ENCODE measurements around the gene METTL6.
"Not testable (repeated sequence)": the region's sequence is repeated elsewhere in the genome, so short reads cannot be mapped to it uniquely, and the experiment has no call there.

METTL6 gene

DNA sequence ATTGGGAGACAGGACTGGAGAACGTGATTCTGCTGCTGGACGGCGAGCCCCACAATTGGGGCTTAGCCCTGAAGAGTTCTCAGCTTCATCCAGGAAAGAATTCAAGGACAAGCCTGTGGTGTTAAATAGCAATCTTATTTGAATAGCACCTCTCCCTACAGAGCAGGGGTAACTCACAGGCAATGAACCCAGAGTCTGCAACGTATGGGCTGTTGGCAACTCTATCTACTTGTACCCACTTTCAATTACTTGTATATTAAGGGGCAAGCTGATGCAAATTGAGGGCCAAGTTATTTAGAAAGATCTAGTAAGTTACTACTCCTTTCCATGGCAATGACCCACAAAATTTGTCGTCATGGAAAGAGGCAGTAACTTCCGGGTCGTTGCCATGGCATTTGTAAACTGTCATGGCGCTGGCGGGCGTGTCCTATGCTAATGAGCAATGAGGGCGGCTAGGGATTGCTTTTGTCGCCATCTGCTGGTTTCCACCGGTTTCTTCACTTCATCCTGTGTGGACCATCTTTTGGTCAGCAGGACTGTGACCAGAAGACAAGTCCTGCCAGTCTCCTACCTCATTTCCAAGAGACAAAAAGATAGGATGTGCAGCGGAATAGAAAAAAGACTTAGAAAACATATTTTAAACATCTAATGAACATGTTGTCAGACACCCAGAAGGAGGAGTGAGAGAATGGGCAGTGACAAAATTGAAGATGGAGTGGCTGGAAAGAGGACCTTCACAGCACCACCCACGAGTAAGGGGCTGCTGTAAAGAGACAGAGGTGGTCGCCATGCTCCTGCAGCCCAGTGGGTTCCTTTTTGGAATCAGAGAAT, 49.2 kb downstream of the METTL6 start:
- TF ChIP-seq, protein P1, sequence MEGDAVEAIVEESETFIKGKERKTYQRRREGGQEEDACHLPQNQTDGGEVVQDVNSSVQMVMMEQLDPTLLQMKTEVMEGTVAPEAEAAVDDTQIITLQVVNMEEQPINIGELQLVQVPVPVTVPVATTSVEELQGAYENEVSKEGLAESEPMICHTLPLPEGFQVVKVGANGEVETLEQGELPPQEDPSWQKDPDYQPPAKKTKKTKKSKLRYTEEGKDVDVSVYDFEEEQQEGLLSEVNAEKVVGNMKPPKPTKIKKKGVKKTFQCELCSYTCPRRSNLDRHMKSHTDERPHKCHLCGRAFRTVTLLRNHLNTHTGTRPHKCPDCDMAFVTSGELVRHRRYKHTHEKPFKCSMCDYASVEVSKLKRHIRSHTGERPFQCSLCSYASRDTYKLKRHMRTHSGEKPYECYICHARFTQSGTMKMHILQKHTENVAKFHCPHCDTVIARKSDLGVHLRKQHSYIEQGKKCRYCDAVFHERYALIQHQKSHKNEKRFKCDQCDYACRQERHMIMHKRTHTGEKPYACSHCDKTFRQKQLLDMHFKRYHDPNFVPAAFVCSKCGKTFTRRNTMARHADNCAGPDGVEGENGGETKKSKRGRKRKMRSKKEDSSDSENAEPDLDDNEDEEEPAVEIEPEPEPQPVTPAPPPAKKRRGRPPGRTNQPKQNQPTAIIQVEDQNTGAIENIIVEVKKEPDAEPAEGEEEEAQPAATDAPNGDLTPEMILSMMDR (IDR thresholded peaks at IDR 0.05; ENCODE audit: low read depth, low read length) = peak; percentile 87
- DNase-seq (ENCODE audit: extremely low read depth, low read depth) = peak; percentile 72

DNA sequence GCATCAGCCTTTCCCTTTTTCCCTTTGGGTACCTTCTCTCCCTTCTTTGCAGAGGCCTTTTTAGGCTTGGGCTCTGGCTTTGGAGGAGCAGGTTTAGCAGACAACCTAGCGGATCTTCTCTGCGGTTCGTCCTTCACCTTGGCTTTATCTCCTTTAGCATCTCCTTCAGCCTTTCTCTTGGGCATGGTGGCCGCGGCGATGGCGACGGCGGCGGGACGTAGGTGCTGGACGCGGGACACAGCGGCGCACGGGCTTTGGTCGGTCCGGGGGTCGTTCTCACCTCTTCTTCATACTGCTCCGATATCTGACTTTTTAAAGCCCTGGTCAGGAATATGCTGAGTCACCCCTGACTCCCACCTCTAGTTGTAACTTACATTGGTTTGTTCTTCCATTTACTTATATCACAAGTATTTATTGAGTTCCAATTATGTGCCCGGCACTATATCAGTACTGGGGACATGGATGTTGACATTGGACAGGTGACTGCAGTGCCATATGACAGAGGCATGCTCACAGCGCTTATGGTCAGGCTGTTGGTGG, 51.8 kb downstream of the METTL6 start:
- DNase-seq (ENCODE audit: extremely low read depth, low read depth) = no peak
- TF ChIP-seq, protein P1 (IDR thresholded peaks at IDR 0.05; ENCODE audit: low read depth, low read length) = no peak

DNA sequence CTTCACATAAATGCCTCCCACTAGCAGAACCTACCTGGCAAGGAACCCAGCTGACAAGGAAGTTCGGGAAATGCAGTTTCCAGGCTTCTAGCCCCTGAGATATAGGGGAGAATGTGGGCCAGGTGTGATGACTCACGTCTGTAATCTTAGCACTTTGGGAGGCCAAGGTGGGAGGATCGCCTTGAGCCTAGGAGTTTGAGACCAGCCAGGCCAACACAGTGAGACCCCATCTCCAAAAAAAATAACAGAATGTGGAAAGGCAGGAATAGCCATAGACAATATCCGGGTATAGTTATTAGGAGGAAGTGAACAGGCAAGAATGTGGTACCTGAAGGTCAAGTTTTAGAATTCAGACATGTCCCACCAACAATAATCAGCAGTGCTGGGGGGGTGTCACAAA, 54.4 kb downstream of the METTL6 start:
- DNase-seq (ENCODE audit: extremely low read depth, low read depth) = no peak
- TF ChIP-seq, protein P1 (IDR thresholded peaks at IDR 0.05; ENCODE audit: low read depth, low read length) = no peak

DNA sequence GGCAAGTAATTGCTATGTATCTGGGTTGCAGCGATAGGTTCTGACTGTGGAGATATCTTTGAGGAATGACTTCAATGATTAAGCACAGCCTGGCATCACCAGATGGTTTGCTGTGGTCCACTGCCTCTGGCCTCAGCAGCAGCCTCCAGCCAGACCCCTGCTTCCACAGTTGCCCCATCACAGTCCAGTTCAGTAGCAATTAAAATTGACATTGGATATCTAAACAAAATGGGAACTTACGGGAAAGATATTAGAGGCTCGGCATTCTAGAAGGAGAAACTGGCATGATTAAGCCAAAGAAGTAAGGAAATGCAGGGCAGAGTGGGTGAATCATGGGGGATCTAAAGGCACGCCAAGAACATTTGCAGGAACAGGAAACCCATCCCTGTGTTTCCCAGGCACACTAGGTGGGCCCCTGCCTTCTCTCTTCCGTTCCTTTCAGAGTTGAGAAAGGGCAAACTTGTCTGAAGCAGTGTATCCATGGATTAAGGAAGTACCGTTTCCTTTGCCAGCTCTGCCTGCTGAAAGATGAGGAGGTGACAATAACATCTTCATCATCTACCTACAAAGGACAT, 58.7 kb downstream of the METTL6 start:
- TF ChIP-seq, protein P1 (IDR thresholded peaks at IDR 0.05; ENCODE audit: low read depth, low read length) = no peak
- no peak for DNase-seq (ENCODE audit: extremely low read depth, low read depth)

DNA sequence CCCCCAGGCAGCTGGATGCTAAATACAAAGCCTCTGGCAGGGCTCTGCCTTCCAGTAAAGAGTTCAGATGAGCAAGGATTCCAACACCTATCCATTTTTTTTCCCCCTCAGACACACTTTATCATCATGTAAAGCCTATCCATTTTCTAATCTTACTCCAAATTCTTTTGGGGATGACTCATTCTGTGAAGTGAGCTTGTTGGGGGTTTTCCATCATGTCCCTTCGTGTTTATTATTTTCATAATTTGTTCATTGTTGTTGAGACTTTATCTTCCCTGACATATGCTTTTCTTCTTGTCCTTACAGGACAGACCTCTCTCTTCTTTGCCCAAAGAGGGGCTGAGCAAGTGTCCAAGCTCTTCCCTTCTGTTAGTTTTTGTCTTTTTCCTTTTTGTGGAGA, 60.3 kb downstream of the METTL6 start:
- TF ChIP-seq, protein P1 (IDR thresholded peaks at IDR 0.05; ENCODE audit: low read depth, low read length) = no peak
- no peak for DNase-seq (ENCODE audit: extremely low read depth, low read depth)

DNA sequence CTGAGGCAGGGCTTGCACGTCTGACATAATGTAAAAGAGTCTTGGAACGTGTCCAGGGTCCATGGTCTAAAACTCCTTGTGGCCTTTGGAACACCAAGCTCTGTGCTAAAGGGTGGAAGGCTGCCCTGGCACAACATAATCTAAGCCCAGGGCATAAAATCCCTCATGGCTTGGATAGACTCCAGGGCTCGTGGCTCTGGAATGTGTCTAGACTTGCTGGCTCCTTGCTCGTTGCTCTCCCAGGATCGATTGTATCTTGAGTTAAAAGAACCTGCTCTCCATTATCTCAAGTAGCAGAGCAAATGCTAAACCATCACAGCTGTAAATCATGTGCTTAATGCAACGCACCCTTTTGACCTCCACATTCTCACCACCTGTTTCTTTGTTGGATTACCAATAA, 63.3 kb downstream of the METTL6 start:
- DNase-seq (ENCODE audit: extremely low read depth, low read depth) = not testable (repeated sequence)

DNA sequence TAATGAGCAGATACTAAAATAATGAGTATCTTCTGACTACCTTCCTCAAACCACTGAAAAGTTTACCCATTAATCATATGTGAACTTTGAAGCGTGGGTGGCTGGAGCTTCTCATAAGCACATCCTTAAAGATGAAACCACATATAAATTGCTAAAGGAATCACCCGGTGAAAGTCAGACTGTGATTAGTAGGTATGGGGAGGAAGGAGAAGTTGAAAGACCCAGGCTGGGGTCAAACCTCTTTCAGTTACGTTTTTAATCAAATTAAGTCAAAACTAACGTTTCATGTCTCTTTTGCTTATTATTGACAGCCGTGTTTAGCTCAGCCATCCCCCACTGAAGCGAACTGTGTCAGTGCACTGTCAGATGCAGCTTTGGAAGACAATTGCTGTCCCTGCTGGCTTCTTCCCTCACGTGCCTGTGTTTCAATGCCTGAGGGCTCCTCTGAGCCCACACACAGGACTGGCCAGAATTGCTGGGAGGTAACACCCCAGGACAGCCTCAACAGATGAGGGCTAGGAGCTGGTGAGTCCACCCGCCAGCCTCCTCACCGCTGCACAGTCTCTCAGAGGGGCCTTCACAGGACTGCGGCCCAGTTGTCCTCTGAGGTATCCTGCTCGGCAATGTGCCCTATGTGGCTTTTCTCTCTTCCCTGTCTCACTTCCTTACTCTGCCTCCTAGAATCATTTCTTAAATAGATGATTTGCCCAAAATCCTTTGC, 65.7 kb downstream of the METTL6 start:
- TF ChIP-seq, protein P1 (IDR thresholded peaks at IDR 0.05; ENCODE audit: low read depth, low read length) = no peak
- DNase-seq (ENCODE audit: extremely low read depth, low read depth) = no peak
